Stimulated activated CD8-positive, alpha-beta memory T cell treated with anti-CD3 and anti-CD28 coated beads, Interleukin-12 subunit alpha, Interleukin-12 subunit beta, amount 100 ng/mL, for 1 hour (primary cell): ENCODE data around the gene LARGE1.
"Not testable (repeated sequence)": the region's sequence is repeated elsewhere in the genome, so short reads cannot be mapped to it uniquely, and the experiment has no call there.

Experiments
- DNase-seq: peaks from one replicate; pipeline ENCODE4 v3.0.0-alpha.2; 2020; ENCODE audit warnings: low read depth

The LARGE1 gene

DNA sequence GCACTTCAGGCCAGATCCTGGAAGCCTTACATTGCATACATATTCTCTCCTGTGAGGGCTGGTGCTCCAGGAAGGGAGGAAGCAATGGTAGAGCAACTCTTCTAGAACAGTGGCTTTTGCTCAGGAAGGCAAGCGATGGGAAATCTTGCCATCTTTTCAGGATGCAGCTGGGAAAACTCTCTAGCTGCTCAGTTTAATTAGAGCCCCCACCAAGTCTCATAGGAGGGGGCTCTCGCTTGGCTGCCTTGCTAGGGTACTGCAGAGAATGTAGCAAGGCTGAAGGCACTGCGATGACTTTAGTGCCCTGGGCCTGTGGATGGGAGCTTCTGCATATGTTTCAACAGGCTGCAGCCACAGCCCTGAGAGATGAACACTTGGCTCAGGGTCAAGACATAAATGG is 504.9 kb downstream of the LARGE1 start:
- DNase-seq, result no peak

DNA sequence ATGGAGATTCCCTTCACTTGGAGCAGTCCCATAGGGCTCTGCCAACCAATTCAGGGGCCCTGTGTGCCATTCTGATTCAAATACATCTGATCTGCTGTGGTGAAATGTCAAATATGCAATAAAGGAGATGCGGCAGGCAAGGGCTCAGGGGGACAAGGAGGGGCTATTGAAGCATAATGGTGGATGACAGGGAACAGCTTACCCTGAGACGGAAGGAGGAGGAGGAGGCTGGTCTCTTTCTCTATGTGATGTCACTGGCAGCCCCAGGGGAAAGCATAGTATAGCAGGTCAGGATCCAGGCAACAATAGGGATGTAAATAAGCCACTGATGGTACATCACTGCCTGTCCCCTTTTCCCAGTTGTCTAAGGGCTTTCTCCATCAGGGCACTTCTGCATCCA is 511.2 kb downstream of the LARGE1 start:
- DNase-seq, result no peak

DNA sequence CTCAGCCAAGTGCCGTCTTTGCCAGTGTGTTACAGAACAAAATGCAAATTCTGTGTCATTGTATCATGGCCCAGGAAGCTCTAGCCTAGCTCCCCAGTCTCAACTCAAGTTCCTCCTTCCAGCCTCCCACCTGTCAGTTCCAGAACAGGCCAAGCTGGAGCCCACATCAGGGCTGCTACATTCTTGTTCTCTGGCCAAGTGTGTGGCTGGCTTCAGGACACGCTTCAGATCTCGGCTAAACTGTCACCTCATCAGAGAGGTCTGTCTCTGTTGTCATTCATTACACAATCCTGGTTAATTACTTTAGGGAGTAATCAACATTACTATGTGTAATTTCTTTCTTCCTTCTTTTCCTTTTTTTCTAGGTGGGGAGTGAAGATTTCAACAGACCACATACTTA is 515.1 kb downstream of the LARGE1 start:
- no peak for DNase-seq

DNA sequence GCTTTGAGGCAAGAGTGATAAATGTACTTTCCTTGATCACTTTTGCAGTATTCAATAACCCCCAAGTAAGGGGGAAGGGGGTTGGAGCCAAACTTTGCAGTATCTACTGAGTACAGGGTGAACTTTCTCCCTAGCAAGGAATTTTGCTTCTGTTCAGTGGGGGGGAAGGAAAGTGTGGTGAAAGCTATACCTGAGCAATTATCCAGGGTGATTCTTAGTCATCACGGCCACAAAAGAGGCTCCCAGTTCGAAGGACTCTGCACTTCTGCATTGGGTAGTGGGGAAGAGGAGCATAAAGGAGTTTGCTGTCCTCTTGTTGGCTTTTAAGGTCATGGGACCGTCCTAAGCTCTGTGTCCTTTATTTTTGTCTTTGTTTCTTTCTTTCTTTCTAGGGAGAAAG is 515.6 kb downstream of the LARGE1 start:
- DNase-seq, result no peak

DNA sequence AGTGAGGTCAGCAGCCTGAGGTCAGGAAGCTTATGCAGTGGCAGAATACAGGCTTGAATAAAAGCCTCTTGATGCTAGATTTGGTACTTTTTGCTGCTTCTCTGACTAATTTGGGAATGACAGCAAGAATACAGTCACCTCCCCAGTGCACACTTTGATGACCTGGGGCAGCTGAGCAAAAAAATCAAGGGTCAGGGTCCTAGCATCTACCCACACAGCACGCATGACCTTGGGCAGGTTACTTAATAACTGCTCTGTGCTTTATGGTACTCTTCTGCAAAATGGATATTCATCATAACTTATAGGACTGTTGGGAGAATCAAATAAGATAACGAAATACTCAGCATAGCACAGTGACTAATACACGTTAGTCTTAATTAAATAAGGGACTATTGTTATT is 518.0 kb downstream of the LARGE1 start:
- no peak for DNase-seq

DNA sequence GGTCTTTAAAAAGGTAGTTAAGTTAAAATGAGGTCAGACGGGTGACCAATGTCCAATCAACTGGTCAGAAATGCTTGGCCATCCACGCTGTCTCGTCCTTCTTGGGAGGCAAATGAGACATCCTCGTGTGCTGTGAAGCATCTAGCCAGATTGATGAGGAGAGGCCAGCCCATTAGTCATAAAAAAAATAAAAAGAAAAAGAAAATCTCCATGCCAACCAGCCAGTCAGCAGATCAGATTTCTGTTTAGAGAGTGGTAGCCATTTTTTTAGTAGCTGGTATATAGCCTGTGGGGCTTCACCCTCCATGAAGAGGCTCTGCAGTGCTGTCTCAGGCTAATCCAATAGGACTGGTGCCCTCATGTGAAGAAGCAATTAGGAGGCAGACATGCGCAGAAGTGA is 519.0 kb downstream of the LARGE1 start:
- no peak for DNase-seq

DNA sequence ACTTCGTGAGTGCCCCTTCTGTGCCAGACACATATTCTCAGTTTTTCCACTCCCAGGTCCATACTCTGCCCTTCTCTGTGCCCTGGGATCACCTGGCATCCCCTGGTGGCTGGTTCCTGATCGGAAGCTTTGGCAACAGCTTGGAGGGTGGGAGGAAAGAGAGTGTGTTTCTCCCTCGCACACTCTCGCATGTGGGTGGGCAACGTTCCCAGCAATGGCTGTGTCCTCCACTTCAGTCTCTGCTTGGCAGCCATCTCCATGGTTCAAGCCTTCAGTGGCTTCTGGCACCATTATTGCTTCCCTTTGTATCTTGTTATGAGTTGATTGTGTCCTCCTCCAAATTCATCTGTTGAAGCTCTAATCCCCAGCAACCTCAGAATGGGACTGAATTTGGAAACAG is 519.4 kb downstream of the LARGE1 start:
- DNase-seq, result no peak

DNA sequence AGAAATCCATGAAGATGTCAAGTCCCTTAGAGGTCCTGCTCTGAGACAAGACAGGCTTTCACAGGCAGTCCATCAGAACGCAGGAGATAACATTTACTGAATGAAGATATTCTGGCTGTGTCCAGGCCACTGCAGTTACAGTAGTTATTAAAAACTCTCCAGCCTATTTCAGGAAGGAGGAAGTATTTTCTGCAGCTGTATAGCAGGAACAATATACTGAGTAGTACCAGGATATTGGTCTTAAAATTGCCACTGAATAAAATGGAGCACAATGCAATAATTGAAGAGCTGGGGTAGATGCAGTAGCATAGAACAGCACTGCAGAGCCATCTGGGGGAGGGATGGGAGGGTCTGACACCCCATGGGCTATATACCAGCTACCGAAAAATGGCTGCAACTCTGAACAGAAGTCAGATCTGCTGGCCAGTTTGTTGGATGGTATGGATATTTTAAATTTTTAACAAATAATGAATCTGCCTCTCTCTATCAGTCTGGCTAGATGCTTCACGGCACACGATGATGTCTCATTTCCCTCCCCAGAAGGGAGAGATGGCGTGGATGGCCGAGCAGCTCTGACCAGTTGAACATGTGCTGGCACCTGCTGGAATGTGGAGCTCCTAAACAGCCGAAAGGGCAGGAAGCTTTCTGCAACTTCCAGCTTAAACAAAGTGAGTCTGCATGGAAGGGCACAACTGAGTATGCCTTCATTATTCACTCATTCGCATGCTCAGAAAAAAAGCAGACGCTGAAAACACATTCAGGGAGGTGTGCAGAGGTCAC is 520.0 kb downstream of the LARGE1 start:
- no peak for DNase-seq

DNA sequence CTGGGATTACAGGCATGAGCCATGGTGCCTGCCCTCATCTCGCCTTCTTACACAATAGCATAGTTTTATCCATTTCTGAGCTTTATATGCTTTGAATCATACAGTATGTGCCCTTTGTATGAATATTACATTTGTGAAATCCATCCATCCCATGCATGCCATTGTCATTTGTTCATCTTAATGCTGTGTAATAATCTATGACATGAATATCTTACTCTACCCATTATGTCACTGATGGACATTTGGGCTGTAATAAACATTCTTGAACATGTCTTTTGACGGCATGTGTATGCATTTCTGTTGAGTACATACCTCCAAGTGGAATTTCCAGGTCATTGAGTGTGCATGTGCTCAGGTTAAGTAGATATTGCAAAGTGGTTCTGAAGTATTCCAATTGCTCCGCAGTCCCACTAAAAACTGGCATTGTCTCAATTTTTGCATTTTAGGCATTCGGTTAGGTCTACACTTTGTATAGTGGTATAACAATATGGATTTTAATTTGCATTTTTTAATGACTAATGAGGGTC is 522.8 kb downstream of the LARGE1 start:
- no peak for DNase-seq

DNA sequence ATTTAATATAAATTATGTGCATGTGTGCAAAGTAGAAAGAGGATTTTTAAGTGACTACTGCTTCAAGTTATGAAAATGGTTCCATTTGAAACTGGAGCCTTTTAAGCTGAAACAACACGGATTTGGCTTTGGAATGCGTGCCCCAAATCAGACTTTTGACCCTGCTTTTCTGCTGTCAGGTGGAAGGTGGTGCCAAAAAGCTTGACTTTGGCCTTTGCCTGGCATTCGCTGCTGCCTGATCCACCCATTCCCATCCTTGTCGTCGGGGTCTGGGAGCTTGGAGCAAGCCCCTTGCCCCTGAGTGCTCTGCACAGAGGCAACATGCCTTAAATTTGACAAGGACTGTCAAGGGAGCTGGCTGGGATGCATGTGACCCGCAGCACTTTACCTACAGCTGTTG is 526.8 kb downstream of the LARGE1 start:
- no peak for DNase-seq

DNA sequence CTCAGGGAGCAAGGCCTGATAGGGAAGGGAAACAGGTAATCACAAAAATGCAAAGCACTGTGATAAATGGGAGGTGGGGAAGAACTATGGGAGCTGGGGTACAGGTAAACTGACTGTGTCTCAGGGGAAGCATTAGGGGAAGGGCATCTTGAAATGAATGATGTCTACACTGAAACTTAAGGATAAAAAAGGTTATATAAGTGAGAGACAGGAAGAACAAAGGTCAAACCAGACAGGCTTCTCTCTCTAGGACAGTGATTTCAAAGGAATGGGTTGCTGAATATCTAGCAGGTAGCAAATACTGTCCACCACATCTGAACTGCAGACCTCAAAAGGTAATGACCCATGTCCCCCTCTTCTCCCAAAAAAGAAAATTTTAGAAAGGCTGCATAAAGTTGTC is 529.0 kb downstream of the LARGE1 start:
- no peak for DNase-seq

DNA sequence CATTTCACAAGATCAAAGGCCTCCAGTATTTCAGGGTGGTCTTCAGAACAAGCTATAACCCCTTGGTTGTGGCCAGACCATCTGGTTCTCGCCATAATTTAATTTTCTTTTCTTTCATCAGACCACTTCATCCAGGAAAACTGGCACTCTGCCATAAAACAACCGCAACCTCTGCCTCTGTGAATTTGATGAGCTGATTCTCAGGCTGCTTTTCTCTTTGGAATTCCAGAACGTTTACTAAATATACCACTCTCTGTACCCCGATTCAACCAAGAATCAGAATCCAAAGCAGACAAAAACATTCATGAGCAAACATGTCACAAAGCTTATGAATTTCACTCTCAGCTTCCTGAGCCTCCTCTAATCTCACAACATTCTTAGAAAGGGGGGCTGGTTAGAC is 530.3 kb downstream of the LARGE1 start:
- DNase-seq, result no peak

DNA sequence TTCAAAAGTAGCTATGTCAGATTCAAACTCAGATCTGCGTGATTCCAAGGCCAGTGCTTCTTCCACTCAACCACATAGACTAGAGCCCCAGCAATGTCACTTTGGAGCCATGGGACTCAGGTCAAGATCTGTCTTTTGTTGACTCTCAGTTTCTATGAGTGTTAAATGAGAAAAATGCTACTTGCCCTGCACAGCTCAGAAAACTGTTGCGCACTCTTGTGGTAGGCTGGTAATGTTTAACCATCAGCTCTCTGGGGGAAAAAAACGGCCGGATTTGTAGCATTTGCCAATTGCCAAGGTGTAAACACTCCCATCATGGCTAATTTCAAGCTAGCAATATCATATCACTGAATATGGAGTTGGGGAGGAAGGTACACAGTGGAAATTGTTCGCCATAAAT is 534.0 kb downstream of the LARGE1 start:
- DNase-seq, result no peak

DNA sequence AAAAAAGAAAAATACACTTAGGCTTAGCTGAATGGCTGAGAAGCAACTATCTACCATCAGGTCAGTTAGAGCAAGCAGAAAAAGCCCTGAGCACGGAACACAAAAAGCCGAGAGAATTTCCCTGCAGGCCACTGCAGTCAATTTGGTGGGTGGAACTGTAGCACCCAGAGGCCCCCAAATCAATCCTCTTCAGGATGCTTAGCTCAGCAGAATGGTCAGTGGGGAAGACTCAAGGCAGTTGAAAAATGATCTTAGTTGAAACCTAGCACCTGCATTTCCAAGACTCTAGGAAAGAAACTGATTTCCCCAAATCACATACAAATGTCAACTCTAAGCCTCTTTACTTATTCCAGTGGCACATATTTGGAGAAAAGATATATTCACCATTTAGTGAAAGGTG is 534.7 kb downstream of the LARGE1 start:
- DNase-seq, result no peak

DNA sequence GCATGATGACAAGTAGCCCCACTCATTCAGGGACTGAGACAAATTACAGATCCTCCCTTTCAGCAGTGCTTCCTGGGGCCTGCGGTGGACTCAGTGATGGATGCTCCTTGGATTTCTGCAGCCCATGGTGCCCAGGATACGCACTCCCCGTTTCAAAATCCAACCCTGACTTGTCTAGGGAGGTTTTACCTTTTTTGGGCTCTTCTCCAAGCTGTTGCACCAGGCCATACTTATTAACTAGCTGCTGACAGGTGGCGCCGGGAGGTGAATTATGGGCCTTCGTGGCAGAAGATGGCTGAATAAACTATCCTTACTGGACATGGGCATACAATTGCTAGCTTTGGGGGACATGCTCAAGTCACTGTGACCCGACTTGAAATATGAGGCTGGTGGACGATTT is 537.8 kb downstream of the LARGE1 start:
- no peak for DNase-seq

DNA sequence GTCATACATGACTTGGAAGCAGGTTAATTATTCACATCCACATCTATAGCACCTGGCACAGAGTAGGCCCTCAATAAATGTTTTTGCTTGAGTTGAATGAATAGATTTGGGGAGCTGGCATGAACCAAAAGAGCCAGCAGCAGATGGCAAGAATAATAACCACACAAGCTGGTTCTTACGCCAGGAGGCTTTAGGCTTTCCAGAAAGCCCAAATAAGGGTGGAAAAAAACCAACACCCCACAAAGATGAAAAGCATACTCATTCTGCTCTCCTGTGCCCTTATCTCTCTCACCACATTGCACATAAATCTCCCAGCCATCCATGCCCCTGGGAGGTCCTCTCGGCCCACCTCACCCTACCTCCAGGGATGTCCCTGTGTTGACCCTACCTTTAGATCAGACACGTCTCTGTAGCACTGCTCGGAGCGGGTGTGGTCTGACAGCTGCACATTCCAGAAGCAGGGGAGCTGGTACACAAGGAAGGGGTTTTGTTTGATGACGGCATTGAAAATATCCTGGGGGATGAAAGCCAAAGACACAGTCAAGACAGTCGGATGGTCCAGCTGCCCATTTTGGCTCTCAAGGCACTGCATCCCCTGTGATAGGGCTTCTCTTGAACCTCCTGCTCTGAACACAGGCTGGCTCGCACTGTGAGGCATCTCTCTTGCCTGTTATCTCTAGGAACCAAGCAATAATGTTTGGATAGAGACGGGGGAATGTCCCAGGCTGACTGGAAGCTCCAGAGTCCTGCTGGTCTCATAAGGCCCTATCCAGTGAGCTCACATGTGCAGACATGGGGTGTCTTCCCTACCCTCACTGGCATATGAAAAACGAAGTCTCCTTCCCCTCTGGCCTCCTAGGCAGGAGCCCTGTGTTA is 538.5 kb downstream of the LARGE1 start:
- DNase-seq, result no peak

DNA sequence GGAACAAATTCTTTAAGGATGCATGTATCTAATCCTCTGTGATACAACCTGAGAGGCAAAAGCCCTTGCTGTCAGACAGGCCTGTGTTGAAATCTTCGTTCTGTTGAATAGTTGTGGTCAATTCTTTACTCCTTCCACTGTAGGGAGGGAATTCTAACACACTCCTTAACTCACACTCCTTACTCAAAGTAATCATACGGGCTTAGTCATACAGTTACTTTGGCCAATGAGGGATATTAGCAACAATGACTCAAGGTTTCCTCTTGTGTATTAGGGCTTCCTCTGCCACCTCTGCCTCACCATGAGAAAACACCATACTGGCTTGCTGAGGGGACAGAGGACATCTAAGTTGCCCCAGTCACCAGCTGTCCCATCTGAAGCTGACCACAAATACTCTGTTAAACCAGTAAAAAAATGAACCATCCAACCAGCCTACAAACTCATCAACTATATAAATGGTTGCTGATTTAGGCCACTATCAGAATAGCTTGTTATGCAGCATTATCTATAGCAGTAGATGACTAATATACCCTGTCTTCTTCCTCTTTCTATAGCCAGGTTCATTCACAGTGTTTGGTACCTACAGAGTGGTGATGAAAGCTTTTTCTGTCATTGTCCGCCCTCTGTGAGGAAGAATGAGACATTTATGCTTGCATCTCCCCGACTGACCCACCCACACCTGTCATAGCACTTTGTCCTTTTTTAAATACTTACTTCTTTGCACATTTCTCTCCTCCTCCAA is 539.3 kb downstream of the LARGE1 start:
- no peak for DNase-seq

DNA sequence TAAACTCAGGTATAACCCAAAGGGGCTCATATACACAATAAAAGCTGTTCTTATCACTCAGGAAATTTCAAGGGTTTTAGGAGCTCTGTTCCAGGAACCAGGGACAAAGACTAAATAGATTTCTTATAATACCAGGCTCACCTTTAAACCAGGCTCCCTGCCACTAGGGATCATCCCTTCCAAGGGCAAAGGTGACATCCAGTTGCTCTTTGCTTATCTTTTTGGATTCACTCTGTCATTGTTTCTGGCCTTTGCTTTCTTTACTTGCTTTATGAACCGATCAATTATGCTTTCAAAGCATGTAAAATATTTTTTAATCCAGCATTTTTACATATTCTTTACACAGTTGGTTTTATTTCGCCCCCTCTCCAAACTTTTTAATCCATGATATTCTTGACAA is 540.4 kb downstream of the LARGE1 start:
- no peak for DNase-seq

DNA sequence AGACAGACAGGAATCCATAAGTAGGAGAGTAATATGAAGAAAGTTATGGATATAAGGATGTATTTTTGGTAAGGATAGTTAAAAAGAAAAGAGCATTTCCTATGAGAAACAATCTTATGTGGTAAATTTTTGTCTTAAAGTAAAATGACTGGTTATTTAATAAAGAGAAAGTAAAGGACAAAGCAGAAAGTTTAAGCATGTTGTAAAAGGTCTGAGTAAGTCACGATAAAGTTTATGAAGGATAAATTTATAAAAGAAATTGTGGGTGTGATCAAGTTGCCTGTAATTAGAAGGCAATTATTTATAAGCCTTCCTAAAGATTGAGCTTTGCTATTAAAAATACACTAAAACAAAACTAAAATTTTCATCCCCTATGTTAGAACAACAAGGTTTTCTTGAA is 547.4 kb downstream of the LARGE1 start:
- no peak for DNase-seq

DNA sequence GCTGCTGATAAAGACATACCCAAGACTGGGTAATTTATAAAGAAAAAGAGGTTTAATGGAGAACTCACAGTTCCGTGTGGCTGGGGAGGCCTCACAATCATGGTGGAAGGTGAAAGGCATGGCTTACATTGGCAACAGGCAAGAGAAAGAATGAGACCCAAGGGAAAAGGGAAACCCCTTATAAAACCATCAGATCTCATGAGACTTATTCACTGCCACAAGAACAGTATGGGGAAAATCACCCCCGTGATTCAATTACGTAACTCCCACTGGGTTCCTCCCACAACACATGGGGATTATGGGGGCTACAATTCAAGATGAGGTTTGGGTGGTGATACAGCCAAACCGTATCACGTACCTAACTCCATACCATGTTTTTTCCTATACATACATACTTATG is 557.0 kb downstream of the LARGE1 start:
- not testable (repeated sequence) for DNase-seq

DNA sequence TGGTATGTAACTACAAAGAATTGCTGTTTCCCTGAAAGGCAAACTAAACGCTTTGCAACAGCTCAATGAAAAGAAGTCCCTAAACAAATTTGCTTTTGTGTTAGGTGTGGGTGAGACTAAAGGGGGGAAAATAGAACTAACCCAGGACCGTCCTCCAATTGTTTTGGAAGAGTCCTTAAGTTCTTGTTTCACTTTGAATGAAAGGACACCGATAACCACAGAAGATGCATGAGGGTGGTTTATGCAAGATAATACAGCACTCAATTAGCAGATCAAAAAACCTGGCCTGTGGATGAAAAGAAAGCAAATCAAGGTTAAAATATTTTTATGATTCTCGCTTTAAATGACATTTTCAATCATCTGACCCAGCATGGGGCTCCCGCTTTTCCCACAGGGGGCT is 557.6 kb downstream of the LARGE1 start:
- no peak for DNase-seq

DNA sequence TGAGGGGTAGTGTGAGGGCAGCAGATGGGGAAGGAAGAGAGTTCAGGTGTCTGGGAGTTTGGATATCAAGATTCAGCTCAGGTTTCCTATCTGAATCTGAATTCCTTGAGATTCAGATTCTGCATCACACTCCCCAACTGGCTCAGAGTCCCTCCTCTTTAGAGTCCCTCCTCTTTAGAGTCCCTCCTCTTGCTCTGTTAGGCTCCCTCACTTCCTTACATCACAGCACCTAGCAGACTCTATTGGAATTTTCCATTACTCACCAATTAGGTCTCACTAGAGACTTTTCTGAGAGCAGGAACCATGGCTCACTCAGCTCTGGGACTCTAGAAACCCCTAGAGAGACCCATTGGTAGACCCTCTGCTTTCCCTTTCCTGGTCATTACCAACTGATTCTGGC is 558.7 kb downstream of the LARGE1 start:
- no peak for DNase-seq

DNA sequence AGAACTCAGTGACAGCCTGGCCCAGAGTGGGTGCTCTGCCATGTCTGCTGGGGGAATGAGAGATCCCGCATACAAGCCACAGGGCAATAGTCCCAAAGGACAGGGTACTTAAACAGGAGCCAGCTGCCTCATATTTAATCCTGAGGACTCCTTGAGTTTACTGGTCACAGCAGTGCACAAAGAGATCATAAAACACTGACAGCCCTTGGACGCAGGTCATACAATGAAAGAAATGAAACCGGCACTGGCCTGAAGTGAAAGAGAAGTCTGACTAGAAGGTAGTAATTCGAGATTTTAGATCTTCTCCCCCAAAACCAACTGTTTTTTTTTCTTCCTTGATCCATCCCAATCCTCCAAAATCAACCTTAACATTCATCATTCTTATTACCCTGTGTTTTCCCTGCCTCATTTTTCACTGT is 562.3 kb downstream of the LARGE1 start:
- DNase-seq, result no peak
